Activated CD4-positive, alpha-beta T cell treated with anti-CD3 and anti-CD28 coated beads, Interleukin-2, Interleukin-4, amounts not matched to agents 100 ng/mL and 50 ng/mL, durations not matched to agents 16 hours and 8 hours (primary cell): ENCODE data around the gene U2SURP.
A peak's percentile ranks its signal among the peaks of the same experiment; 100 is the strongest.

Experiments used
- DNase-seq: peaks from one replicate; pipeline ENCODE4 v3.0.0-alpha.2; 2020; ENCODE audit warnings: low spot score

The U2SURP gene

DNA sequence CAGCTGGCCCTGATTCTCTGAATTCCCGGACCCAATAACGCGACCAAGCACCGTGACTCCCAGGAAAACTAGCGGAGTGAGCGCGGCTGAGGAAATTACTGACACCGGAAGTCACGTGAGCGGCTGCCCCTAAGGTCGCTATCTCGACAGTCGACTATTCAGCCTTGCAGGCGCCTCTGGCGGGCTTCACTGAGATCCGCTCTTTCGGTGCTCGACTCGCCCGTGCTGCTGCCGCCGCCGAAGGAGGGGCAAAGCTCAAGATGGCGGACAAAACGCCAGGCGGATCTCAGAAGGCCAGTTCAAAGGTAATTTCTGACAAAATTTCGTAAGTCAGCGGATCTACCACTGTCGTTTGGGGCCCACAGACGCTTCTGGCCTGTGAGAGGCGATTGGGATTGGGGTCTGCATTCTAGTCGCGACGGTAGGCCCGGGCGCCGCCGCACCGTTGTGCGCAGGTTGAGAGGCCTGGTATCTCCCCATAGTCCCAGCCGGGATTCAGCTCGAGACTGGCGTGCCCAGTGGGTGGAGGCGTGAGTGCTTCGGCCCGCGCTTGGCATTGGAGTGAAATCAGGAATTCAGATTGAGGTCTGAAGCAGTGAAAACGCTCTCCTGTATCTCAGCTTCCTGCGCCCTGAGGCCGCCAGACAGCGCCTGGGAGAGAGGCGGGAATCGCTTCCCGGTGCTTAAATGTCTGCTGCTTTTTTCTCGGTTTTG, at the start of gene U2SURP:
TSS of gene U2SURP (plus strand) at position 202 of the 714 bp plus-strand sequence. CDS start at position 261, 59 bp downstream.
- DNase-seq, result peak; percentile 96

DNA sequence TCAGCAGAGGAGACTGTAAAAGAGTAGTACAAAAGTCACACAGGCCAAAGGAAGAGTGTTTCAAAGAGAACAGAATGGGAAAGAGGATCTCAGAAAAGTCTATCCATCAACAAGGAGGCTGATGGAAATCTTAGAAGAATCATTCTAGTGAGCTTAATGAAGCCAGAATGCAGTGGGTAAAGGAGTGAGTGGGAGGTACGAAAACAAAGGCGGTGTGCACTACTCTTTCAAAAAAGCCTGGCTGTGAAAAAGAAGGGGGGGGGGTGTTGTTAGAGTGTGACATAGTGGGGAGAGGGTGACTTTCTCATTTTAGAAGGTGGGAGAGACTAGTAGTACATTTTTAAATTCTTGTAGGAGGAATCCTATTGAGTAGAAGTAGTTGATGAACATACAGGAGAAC, 49.6 kb upstream of the U2SURP start:
- no peak for DNase-seq

DNA sequence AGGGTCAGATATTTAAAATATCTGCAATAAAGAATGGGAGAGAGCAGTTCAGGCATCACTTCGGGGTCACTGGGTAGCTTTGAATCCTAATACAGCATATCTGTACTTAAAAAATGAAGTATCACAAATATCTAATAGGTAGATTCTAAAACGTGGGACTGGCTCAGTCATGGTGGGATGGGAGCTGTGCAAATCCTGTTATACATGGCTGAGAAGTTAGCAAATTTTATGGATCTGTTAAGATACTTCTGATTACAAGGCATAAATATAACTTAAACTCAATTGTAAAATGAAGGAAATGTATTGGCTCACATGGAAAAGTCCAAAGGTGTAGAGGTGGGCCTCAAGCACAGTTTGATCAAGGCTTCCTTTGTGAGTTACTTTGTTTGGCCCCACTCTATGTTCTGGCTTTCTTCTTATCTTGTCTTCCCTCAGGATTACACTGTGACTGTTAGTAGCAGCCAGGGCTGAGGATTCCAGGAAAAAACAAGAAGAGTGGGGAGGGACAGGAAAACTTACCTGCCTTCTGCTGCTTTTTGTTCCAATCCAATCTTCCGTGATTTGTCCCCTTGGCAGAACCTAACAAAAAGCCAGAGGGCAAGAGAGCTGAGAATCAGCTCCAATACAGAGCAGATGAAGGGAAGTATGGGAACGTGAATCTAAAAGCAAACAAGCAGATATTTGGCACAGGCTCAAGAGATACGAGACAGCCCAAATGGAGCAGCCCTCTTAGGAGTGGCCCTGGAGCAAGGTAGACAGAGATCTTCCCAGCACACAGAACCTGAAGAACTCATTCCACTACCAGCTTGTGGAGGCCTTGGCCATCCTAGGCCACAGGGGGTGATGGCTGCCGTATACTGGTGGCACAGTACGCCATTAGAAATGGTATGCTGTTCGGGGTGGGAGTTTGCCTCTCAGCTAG, 48.8 kb upstream of the U2SURP start:
- no peak for DNase-seq

DNA sequence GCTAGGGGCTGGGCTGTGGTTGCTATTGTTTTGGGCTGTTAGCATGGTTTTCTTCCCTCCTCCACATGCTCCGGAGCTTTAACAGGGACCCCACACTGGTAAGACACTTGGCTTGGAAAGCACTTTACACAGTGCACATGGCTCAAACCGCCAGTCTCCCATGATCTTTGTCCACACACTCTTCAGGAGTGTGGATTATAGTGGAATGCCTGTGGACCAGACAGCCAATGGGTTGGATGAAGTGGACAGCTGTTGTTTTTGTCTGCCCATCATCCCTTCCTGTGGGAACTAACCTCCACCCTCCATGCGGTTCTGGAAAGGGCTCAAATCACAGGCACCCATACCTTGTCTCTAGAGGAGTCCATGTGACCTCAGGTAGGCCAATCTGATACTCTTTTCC, 47.9 kb upstream of the U2SURP start:
- no peak for DNase-seq

DNA sequence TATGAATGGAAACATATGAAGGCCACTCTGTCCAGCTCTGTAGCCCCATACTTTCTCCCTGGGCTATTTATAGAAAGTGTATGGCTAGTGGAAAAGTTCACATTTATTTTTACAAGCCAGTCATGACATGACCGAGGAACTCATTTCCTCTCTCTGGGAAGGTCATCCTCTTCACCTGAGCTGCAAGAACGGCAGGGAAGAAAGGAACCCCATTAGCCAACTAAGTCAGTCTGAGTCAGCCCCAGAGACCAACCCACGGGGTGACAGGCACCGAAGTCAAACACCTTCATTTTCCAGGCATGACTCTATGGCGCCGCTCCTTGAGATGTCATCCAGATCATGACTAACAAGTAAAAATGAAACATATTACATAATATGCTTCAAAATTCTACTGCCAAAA, 42.7 kb upstream of the U2SURP start:
- peak; percentile 39 for DNase-seq

DNA sequence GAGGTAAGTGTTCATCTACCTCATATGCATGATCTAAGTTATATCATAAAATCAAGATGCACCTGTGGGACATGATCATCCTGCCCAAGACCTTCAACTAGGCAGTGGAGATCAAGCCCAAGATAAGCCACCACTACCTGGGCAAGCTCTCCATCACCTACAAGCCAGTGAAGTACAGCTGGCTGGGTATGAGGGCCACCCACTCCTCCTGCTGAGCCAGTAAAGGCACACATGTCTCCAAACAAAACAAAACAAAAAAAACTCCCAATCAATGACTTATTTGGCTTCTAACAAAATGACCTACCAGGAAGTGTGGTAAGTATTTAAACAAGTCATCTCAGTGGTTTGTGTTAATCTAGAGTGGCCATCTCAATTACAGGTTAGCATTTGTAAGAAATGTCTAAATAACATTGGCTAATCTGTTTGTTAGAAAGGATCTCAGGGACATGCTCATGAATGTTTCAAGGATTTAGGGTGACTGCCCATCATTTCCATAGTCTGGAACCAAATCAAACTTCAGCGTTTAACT, 41.0 kb upstream of the U2SURP start:
- no peak for DNase-seq

DNA sequence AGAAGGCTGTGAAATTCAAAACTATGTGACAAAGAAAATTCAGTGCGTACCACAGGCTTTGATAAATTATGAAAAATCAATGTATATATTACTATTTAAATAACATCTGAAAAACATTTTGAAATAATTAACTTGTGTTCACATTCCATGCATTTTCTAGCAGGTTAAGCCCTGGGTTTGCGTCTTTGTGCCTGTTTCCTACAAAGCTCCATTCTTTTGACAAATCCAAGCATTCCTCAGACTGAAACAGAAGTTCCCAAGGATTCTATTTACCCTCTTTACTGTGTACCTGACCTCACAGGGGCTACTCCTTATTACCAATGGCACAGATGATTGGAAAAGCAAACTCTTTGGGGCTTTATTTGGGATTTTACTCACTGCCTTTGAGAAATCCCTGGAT, 39.8 kb upstream of the U2SURP start:
- DNase-seq, result no peak

DNA sequence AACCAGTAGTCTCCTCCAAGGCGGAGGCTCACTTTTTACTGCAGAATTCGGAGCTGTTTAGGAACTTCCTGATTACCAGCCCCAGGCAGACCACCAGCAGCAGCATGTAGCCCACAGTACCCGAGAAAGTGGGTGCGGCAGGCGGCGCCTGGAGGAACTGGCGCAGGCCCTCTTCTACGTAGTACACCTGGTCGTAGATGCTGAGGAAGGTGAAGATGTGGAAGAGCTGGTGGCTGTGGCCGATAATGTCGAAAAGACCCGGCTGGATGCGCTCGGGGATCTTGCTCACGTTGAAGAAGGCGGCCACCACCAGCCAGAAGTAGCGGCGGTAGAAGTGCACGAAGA, 39.2 kb upstream of the U2SURP start:
- no peak for DNase-seq

DNA sequence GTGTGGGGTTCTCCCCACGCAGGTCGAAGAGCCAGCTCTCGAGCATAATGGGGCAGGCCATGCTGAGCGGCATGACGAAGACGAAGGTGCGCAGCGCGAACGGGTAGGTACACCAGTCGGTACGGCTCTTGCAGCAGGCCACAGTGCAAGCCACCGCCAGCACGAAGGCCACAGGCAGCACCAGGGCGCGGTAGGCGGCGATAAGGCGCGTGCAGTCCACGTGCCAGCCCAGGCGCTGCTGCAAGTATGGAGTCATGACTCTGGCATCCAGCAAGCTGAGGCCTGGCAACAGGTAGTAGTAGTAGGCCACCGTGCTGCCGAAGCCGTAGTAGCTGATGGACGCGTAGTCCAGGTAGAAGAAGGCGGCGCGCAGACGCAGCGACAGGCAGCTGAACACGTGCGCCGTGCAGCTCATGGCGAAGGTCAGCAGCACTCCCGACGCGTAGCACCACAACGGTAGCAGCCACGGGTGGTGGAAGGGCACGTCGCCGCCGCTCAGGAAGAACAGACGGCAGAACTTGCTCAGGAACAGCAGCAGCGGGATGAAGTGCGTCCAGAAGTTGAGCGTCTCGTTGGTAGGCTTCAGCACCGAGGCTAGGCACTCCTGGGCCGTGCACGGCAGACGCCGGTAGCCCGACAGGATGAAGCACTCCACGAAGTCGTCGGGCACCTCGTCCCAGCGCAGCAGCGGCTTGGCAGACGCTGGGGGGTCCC, 38.7 kb upstream of the U2SURP start:
- no peak for DNase-seq

DNA sequence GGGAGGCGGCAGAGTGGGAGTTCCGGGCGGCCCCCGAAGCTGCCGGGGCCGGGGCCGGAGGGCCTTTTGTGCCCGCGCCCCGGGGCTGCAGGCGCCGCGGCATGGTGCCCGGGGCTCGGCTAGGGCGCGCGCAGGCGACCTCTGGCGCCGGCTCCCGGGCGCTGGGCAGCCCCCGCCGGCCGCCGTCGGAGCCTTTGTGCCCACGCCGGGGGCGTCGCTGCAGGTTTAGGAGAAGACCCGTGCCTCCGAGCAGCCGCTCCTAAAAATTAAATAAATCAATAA, 38.2 kb upstream of the U2SURP start:
- no peak for DNase-seq

DNA sequence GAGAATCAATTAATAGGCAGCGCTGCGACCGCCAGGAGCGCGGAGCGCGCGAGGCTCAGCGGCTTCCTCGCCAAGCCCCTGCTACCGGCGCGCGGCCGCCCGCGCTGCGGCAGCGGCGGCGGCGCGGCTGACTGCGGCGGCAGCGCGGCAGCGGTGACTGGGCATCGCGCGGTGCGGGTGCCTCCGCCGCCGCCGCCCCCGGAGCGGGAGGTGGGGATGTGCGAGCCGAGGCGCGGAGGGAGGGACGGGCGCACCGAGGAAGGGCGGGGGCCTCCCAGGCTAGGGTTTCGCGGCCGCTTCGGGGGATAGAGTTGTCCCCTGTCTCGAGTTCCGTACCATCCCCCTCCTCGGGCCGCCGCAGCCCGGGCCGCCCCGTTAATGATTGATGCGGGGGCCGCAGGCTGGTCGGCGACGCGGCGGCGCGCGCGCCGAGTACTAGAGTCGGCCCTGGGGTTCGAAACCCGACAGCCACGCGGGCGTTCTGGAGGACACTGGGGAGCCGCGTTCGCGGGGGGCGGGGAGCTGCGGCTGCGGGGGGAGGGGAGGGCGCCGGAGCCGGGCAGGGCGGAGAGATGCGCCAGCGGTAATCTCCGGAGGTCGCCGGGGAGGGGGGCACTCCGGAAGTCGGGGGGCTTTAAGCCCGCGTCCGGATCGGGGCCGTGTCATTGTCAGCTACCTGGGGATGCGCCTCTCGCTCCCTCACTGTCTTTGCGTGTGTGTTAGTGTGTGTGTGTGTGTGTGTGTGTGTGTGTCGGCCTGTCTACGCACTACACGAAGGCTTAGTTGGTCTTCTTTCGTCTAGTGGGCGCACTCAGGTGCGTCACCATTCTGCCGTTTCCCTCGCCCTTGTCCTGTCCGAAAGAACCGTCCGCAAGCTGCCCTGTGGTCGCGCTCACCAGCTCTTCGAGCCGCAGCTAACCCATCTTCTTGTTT, 37.6 kb upstream of the U2SURP start, which contains the start of gene PAQR9:
TSS of gene PAQR9 (minus strand) at position 159 of the 933 bp plus-strand sequence. CDS start 338 bp downstream, outside the sequence.
- no peak for DNase-seq

DNA sequence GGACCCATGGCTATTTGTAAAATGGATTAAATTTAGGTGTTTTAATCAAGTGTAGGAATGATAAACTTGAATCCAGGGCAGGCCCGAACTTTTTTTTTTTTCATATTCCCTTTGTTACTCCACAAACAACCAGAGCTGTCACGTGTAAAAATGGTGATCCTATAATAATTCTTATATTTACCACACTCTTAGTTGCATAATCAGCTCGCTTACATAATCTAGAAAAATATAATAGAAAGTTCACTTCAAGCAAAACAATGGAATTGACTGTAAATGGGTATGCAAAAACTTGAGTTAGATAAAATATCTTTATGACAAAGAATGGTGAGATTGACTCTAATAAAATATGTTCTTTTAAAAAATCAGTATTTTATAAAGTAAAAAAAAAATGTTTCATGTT, 35.8 kb upstream of the U2SURP start:
- DNase-seq, result no peak

DNA sequence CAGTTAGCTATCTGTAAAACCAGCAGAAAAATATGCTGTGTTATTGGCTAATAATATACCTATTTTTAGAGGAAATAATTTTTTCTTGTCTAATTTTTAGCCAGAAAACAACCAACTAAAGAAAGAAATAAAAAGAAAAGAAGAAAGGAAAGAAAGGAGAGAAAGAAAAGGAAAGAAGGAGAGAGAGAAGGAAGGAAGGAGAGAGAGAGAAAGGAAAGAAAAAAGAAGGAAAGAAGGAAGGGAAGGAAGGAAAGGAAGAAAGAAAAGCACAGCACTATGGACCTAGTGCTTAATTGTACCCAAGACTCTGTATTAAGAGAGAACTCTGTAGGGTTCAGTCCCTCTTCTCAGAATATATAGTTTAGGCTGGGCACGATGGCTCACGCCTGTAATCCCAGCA, 34.6 kb upstream of the U2SURP start:
- DNase-seq, result no peak

DNA sequence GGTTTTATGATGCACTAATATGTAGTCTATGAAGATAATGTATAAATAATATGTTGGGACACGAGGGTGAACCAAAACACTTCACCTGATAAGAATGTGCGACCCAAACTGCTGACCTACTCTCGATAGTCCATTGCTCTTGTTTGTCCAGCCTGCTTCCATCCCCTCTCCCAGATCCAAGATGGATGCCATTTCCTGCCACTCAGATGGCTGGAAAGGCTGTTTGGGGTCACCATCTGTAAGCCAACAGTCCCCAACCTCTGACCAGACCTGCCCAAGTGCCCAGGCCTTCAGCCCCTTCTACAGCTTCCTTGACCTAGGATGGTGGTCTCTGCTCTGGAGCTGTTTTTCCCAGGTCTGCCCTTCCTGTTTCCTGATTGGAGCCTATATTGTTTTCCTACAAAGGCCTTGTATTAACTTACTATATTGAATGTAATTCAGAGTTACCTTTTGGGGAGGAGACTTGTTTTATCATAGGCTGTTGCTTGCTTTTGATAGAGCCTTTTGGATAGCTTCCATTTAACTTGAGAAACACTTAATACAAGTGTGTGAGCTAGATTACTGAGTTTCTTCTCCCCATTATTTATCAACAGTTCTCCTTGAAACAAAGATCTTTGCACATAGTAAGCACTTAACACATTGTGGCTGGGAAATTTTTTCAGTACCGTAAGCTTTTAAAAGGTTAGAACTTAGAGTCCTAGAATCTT, 32.9 kb upstream of the U2SURP start:
- DNase-seq, result no peak

DNA sequence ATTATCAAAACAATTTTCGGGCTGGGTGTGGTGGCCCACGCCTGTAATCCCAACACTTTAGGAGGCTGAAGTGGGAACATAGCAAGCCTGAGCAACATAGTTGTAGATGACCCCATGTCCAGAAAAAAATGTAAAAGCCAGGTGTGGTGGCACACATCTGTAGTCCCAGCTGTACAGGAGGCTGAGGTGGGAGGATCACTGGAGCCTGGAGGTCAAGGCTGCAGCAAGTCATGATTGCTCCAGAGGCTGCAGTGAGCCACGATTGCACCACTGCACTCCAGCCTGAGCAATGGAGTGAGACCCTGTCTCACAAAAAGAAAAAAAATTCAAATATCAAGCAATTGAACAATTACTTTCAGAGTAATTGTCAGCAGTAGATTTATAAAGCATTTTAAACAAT, 29.9 kb upstream of the U2SURP start:
- no peak for DNase-seq

DNA sequence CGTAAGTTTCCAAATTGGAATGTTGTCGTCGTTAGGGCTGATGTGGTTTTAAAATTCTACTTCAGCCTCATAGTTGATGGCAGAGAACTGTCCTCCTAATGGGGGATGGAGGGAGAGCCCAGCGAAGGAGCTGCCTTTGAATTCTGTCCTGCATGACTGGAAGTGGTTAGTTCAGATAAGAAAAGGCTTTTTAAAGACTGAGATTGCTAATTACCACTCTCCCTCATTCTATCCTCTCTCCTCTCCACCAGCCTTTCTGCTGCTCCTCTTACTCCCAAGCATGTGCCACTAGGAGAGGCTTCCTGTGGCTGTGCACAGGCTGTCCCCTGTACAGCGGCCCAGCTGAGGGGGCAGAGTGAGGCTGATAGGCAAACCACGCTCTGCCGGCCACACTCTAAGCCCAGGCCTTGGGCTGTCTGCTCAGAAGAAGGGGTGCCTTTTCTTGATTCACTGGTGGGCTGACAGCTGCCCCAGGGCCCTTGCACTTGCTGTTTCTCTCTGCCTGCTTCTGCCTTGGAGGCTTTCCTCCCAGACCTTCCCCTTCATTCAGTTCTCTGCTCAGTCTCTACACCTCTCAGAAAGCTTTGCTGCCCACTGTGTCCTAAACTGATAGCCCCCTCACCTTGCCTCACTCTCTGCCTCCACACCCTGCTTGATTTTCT, 29.1 kb upstream of the U2SURP start:
- DNase-seq, result no peak

DNA sequence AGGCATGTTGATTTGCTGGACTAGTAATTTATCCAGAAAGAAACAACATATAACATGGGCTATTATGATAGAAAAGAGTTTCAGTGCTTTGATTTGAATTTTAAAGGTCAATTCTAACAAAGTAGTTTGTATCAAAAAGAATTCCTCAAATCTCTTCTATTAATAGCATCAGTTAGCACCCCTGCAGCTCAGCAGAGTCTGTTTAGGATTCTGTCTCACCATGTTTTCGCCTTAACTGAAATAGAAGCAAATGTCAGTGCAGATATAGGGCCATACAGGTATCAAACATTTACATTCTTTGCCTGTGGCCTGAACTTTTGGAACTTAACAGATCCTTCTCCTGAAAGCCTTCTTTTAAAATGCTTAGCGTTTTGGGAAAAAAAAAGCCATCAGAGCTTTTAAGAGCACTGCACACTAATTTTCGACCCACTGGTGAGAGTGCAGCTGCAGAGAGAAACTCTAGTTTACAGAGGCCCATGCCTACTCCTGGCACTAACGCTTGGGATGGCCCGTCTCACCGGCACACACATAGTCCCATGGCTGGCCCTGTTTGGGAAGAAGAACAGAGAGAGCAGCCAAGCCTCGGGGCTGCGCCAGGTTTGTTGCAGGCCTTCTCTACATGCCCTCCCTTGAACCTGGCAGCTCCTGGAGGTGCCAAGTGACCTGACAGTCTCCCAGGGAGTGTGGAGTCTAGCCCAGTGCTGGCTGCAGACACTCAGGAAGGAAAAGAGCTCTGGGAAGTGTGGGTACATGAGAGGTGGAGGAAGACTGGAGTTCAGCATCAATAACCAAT, 28.0 kb upstream of the U2SURP start:
- no peak for DNase-seq

DNA sequence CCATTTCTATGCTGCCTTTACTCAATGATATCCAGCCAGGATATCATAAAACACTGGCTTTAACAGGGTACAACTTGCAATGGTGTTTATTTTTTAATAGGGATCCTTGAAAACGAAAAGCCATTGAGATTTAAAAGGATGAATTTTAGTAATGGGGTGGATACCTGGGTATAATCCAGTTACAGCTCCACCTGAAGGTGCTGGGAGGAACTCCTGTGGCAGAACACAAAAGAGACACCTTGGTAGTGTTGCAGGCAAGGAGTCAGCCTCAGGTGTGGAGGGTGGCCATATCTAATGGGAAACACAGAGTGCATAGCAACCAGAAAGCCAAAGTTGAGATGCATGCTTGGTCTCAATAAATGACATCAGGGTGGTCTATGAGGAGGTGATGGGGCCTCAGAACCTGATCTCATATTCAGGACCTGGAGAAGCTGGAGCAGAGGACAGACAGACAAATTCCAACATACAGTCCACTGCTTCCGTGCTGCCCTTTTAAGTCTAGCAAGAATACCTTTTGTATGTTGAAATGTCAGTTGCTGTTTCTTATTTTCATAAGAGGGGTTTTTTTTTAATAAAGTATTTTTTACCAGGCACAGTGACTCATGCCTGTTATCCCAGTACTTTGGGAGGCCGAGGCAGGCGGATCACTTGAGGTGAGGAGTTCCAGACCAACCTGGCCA, 25.9 kb upstream of the U2SURP start:
- no peak for DNase-seq
